ENCODE measurements around the gene GNAQ. TPM values are rescaled to one million over a fixed set of nuclear protein-coding genes. Genes with fewer than 3 reads are reported as not detected.

Gene GNAQ
- total and polyA plus RNA-seq, 5 donors from 2014 or later: 8.5 to 79.4 (median 17.4) TPM

GRCh38 chr9:77966718-77967117 lies 64.9 kb downstream of the GNAQ start:
- Histone ChIP-seq H3K9me3 (ENCODE audit: control insufficient read depth in 2 of 2, low read length in 2 of 2) (no peaks in the 10 kb centered on the region), H3K27me3 (ENCODE audit: control insufficient read depth, insufficient read depth, low read length) (no peaks in the 10 kb centered on the region), H3K4me1 (ENCODE audit: control insufficient read depth, insufficient read depth, low read length, poor library complexity, severe bottlenecking) (peaks cover 8% of the 10 kb centered on the region), H3K27ac (ENCODE audit: insufficient read depth, low read length, poor library complexity, severe bottlenecking) (no peak overlapping the region), H3K36me3 (ENCODE audit: control insufficient read depth, insufficient read depth, low read length) (peaks cover 7% of the 10 kb centered on the region), H3K4me3 (ENCODE audit: low read depth, low read length) (no peak overlapping the region)
- Mint-ChIP-seq H3K27ac (no peak overlapping the region), H3K9me3 (peaks cover 0 to 1% (median 0%) of the 10 kb centered on the region in 7 donors), H3K4me1 (peaks cover 45 to 79% (median 63%) of the 10 kb centered on the region in 4 donors), H3K27me3 (no peaks in the 10 kb centered on the region), H3K36me3 (peaks cover 24% of the 10 kb centered on the region), H3K4me3 (peak overlapping the region in 1 of 4 donors; percentile 33)
- no peak for DNase-seq
- ATAC-seq (ENCODE audit: low read depth in 2 of 2): no peak

- peaks cover 8% of the 10 kb centered on the region for H3K4me1 ChIP-seq (ENCODE audit: control insufficient read depth, insufficient read depth, low read length, poor library complexity, severe bottlenecking)
- no peaks in the 10 kb centered on the region for H3K9me3 ChIP-seq (ENCODE audit: control insufficient read depth in 2 of 2, low read length in 2 of 2)
- H3K36me3 Mint-ChIP-seq: peaks cover 14% of the 10 kb centered on the region
- H3K27me3 Mint-ChIP-seq: no peaks in the 10 kb centered on the region
- H3K36me3 ChIP-seq (ENCODE audit: control insufficient read depth, insufficient read depth, low read length): peaks cover 7% of the 10 kb centered on the region
- peak overlapping the region in 1 of 4 donors; percentile 51 for H3K4me3 Mint-ChIP-seq
- no peak overlapping the region for H3K4me3 ChIP-seq (ENCODE audit: low read depth, low read length)
- ATAC-seq (ENCODE audit: low read depth in 2 of 2) (no peak), DNase-seq (no peak)
- no peak overlapping the region for H3K27ac Mint-ChIP-seq
- peaks cover 0 to 1% (median 0%) of the 10 kb centered on the region in 7 donors for H3K9me3 Mint-ChIP-seq
- peaks cover 43 to 77% (median 62%) of the 10 kb centered on the region in 4 donors for H3K4me1 Mint-ChIP-seq
- no peak overlapping the region for H3K27ac ChIP-seq (ENCODE audit: insufficient read depth, low read length, poor library complexity, severe bottlenecking)
- no peaks in the 10 kb centered on the region for H3K27me3 ChIP-seq (ENCODE audit: control insufficient read depth, insufficient read depth, low read length)
Observed at GRCh38 chr9:77965445-77966123, 66.0 kb downstream of the GNAQ start.

GRCh38 chr9:77964258-77964657 lies 67.4 kb downstream of the GNAQ start:
- no peaks in the 10 kb centered on the region for H3K9me3 ChIP-seq (ENCODE audit: control insufficient read depth in 2 of 2, low read length in 2 of 2)
- peaks cover 7% of the 10 kb centered on the region for H3K36me3 ChIP-seq (ENCODE audit: control insufficient read depth, insufficient read depth, low read length)
- H3K27ac Mint-ChIP-seq: no peak overlapping the region
- peaks cover 8% of the 10 kb centered on the region for H3K36me3 Mint-ChIP-seq
- no peaks in the 10 kb centered on the region for H3K27me3 Mint-ChIP-seq
- H3K27me3 ChIP-seq (ENCODE audit: control insufficient read depth, insufficient read depth, low read length): no peaks in the 10 kb centered on the region
- peaks cover 13% of the 10 kb centered on the region for H3K4me1 ChIP-seq (ENCODE audit: control insufficient read depth, insufficient read depth, low read length, poor library complexity, severe bottlenecking)
- no peak for ATAC-seq (ENCODE audit: low read depth in 2 of 2)
- DNase-seq: no peak
- peaks cover 0 to 1% (median 0%) of the 10 kb centered on the region in 7 donors for H3K9me3 Mint-ChIP-seq
- H3K4me3 Mint-ChIP-seq: no peak overlapping the region
- H3K4me1 Mint-ChIP-seq: peaks cover 35 to 74% (median 60%) of the 10 kb centered on the region in 4 donors
- no peak overlapping the region for H3K27ac ChIP-seq (ENCODE audit: insufficient read depth, low read length, poor library complexity, severe bottlenecking)
- no peak overlapping the region for H3K4me3 ChIP-seq (ENCODE audit: low read depth, low read length)

GRCh38 chr9:77961541-77961940 lies 70.1 kb downstream of the GNAQ start:
- H3K4me1 Mint-ChIP-seq: peaks cover 43 to 79% (median 67%) of the 10 kb centered on the region in 4 donors
- peak overlapping the region in 1 of 3 donors; percentile 16 for H3K27ac Mint-ChIP-seq
- peak overlapping the region in 1 of 4 donors; percentile 56 for H3K4me3 Mint-ChIP-seq
- peaks cover 0 to 1% (median 0%) of the 10 kb centered on the region in 7 donors for H3K9me3 Mint-ChIP-seq
- Histone ChIP-seq H3K36me3 (ENCODE audit: control insufficient read depth, insufficient read depth, low read length) (no peaks in the 10 kb centered on the region), H3K27ac (ENCODE audit: insufficient read depth, low read length, poor library complexity, severe bottlenecking) (no peak overlapping the region), H3K4me3 (ENCODE audit: low read depth, low read length) (no peak overlapping the region), H3K27me3 (ENCODE audit: control insufficient read depth, insufficient read depth, low read length) (no peaks in the 10 kb centered on the region), H3K9me3 (ENCODE audit: control insufficient read depth in 2 of 2, low read length in 2 of 2) (no peaks in the 10 kb centered on the region), H3K4me1 (ENCODE audit: control insufficient read depth, insufficient read depth, low read length, poor library complexity, severe bottlenecking) (peaks cover 21% of the 10 kb centered on the region)
- peaks cover 8% of the 10 kb centered on the region for H3K36me3 Mint-ChIP-seq
- DNase-seq (no peak), ATAC-seq (ENCODE audit: low read depth in 2 of 2) (no peak)
- H3K27me3 Mint-ChIP-seq: no peaks in the 10 kb centered on the region

GRCh38 chr9:77960356-77961153 lies 71.1 kb downstream of the GNAQ start:
- Mint-ChIP-seq H3K4me1 (peaks cover 43 to 73% (median 62%) of the 10 kb centered on the region in 4 donors), H3K27me3 (no peaks in the 10 kb centered on the region), H3K9me3 (peaks cover 0 to 1% (median 0%) of the 10 kb centered on the region in 7 donors), H3K27ac (no peak overlapping the region), H3K4me3 (no peak overlapping the region), H3K36me3 (peaks cover 5% of the 10 kb centered on the region)
- Histone ChIP-seq H3K4me3 (ENCODE audit: low read depth, low read length) (no peak overlapping the region), H3K36me3 (ENCODE audit: control insufficient read depth, insufficient read depth, low read length) (no peaks in the 10 kb centered on the region), H3K4me1 (ENCODE audit: control insufficient read depth, insufficient read depth, low read length, poor library complexity, severe bottlenecking) (peaks cover 18% of the 10 kb centered on the region), H3K9me3 (ENCODE audit: control insufficient read depth in 2 of 2, low read length in 2 of 2) (no peaks in the 10 kb centered on the region), H3K27me3 (ENCODE audit: control insufficient read depth, insufficient read depth, low read length) (no peaks in the 10 kb centered on the region), H3K27ac (ENCODE audit: insufficient read depth, low read length, poor library complexity, severe bottlenecking) (no peak overlapping the region)
- DNase-seq (no peak), ATAC-seq (ENCODE audit: low read depth in 2 of 2) (no peak)

- DNase-seq: no peak
- Mint-ChIP-seq H3K4me1 (peaks cover 36 to 73% (median 57%) of the 10 kb centered on the region in 4 donors), H3K9me3 (peaks cover 0 to 1% (median 0%) of the 10 kb centered on the region in 7 donors), H3K36me3 (peaks cover 5% of the 10 kb centered on the region), H3K27me3 (no peaks in the 10 kb centered on the region), H3K4me3 (peak overlapping the region in 1 of 4 donors; percentile 1), H3K27ac (no peak overlapping the region)
- Histone ChIP-seq H3K27me3 (ENCODE audit: control insufficient read depth, insufficient read depth, low read length) (no peaks in the 10 kb centered on the region), H3K4me1 (ENCODE audit: control insufficient read depth, insufficient read depth, low read length, poor library complexity, severe bottlenecking) (peaks cover 14% of the 10 kb centered on the region), H3K36me3 (ENCODE audit: control insufficient read depth, insufficient read depth, low read length) (no peaks in the 10 kb centered on the region), H3K27ac (ENCODE audit: insufficient read depth, low read length, poor library complexity, severe bottlenecking) (no peak overlapping the region), H3K9me3 (ENCODE audit: control insufficient read depth in 2 of 2, low read length in 2 of 2) (no peaks in the 10 kb centered on the region), H3K4me3 (ENCODE audit: low read depth, low read length) (no peak overlapping the region)
- ATAC-seq (ENCODE audit: low read depth in 2 of 2): no peak
Observed at GRCh38 chr9:77959803-77960202, 71.8 kb downstream of the GNAQ start.

- H3K4me1 ChIP-seq (ENCODE audit: control insufficient read depth, insufficient read depth, low read length, poor library complexity, severe bottlenecking): peaks cover 14% of the 10 kb centered on the region
- H3K27ac Mint-ChIP-seq: peak overlapping the region in 1 of 3 donors; percentile 64
- H3K27ac ChIP-seq (ENCODE audit: insufficient read depth, low read length, poor library complexity, severe bottlenecking): no peak overlapping the region
- peaks cover 36 to 80% (median 59%) of the 10 kb centered on the region in 4 donors for H3K4me1 Mint-ChIP-seq
- no peaks in the 10 kb centered on the region for H3K27me3 Mint-ChIP-seq
- DNase-seq (no peak), ATAC-seq (ENCODE audit: low read depth in 2 of 2) (no peak)
- no peaks in the 10 kb centered on the region for H3K36me3 ChIP-seq (ENCODE audit: control insufficient read depth, insufficient read depth, low read length)
- H3K9me3 ChIP-seq (ENCODE audit: control insufficient read depth in 2 of 2, low read length in 2 of 2): no peaks in the 10 kb centered on the region
- H3K27me3 ChIP-seq (ENCODE audit: control insufficient read depth, insufficient read depth, low read length): no peaks in the 10 kb centered on the region
- H3K4me3 Mint-ChIP-seq: peak overlapping the region in 1 of 4 donors; percentile 18
- H3K36me3 Mint-ChIP-seq: peaks cover 5% of the 10 kb centered on the region
- H3K9me3 Mint-ChIP-seq: peaks cover 0 to 1% (median 0%) of the 10 kb centered on the region in 7 donors
- no peak overlapping the region for H3K4me3 ChIP-seq (ENCODE audit: low read depth, low read length)
Observed at GRCh38 chr9:77957652-77958051, 74.0 kb downstream of the GNAQ start.

Measured in CD4-positive, CD25-positive, alpha-beta regulatory T cell (primary cell).